HG03135 (cell line): ENCODE measurements around the gene OXT.
"Not testable (repeated sequence)": the region's sequence is repeated elsewhere in the genome, so short reads cannot be mapped to it uniquely, and the experiment has no call there.

Experiments used
- ATAC-seq: cut with Tn5 transposase; IDR thresholded peaks from one replicate; pipeline ENCODE4 v1.9.1; 2021; ENCODE audit warnings: mild to moderate bottlenecking, moderate library complexity; ENCODE audit not compliant: unreplicated experiment

OXT gene

DNA sequence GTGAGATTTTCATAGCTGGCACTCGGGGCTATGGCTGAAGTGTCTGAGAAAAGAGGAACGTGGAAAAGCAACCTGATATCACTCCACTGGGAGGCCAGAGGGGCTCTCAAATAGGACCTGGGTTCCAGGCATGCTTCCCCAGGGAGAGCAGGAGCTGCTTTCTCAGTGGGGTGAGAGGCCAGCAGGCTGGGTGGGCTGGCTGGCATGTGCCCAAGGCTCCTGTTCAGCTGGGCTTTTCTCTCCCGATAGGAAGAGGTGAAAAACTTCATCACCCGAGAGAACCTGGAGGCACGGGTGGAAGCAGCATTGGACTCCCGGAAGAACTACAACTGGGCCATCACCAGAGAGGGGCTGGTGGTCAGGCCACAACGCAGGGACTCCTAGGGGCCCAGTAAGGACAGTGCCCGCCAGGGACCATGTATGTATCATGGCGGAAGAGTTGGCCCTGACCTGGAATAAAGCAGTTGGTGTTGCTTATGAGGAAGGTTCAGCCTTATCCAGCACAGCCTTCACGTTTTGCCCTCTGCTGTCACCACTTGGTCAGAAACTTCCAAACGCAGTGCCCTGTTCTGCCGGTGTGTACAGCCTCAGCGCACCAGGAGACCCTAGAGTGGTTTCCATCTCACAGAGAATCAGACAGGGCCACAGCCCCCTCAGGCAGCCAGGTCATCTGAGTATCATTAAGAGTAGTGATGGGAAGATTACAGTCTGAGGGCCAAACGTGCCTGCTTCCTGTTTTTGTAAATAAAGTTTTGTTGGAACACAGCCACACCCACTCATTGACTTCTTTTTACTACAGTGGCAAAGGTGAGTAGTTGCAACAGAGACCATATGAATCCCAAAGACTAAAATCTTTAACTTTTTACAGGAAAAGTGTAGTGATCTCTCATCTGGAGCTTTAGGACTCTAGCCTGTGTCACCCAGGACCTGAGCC, 23.7 kb upstream of the OXT start:
- no peak for ATAC-seq

DNA sequence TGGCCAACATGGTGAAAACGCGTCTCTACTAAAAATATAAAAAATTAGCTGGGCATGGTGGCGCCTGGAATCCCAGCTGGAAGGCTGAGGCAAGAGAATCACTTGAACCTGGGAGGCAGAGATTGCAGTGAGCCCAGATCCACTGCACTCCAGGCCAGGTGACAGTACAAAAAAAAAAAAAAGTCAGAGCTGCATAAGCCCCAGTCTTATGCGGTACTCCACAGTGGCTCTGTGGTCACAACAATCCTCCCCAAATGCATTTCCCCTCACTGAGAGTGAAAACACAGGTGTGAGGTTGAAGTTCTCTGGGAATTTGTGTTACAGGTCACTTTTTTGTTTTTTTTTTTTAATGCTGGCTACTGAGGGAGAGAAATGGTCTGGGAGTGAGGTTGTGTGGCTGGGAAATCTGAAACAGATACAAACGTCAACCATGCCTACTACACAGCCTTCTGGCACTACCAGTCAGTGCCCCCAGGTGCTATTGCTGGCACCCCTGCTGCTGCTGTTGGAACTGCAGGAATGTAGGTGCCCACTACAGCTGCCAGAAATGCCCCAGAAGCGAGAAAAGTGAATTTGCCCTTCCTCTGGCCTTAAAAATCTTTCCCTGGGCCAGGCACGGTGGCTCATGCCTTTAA, 19.9 kb upstream of the OXT start:
- ATAC-seq = no peak

DNA sequence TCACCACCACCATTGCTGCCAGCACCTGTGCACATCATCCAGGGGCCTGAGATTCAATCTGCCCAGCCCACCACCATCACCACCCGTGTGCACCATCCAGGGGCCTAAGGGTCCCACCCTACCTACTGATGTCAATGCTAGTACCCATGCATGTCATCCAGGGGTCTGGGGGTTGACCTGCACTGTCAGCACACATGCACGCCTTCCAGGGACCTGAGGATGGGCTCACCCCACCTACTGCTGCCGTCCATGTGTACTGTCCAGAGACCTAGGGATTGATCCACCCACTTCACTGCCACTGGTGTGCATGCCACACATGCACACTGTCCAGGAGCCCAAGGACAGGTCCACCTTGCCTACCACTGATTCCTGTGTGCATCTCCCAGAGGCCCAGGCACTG, 11.9 kb upstream of the OXT start:
- no peak for ATAC-seq

DNA sequence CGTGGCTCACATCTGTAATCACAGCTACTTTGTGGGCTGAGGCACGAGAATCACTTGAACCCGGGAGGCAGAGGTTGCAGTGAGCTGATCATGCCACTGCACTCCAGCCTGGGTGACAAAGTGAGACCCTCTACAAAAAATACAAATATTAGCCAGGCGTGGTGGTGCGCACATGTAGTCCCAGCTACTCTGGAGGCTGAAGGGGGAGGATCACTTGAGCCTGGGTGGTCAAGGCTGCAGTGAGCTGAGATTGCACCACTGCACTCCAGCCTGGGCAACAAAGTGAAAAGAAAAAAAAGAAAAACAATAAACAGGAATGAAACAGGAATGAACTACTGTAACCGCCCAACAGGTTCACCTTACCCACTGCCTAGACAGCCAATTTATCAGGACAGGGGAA, 7.3 kb upstream of the OXT start:
- ATAC-seq = not testable (repeated sequence)

DNA sequence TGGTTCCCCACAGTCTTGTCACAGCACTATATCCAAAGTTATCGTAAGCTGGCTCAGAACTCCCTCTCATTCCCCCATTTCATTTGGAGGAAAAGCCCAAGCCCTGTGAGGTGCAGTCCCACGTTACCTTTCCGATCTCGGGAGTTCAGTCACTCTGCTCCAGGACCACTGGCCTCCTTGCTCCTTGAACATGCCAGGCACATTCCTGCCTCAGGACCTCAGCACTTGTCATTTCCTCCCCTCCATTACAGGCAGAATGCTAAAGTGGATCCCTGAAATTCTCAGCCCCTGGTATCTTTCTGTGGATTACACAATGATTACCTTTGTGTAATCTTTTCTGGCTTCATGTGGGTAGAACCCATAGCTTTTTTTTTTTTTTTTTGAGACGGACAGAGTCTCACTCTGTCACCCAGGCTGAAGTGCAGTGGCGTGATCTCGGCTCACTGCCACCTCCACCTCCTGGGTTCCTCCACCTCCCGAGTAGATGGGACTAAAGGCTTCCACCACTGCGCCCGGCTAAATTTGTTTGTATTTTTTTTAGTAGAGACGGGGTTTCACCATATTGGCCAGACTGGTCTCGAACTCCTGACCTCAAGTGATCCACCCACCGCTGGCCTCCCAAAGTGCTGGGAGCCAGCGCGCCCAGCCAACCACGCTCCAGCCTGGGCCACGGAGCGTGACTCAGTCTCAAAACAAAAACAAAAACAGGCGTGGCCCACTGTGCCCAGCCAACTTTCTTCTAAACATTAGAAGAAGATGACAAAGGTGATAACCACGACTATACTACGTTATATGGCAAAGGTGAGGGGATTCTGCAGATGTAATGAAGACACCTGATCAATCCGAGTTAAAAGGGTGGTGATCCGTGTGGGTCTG, 4.0 kb upstream of the OXT start:
- no peak for ATAC-seq

DNA sequence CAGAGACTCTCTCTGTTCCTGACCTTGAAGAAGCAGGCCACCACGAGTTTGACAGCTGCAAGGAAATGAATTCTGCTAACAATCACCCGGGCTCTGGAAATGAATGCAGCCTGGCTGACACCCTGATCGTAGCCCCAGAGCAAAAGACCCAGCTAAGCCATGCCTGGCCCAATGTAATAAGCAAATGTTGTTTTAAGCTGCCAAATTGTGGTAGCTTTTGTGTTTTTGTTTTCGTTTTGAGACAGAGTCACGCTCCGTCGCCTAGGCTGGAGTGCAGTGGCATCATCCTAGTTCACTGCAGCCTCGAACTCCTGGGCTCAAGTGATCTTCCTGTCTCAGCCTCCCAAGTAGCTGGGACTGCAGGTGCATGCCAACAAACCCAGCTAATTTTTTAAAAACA, 3.3 kb upstream of the OXT start:
- ATAC-seq = no peak

DNA sequence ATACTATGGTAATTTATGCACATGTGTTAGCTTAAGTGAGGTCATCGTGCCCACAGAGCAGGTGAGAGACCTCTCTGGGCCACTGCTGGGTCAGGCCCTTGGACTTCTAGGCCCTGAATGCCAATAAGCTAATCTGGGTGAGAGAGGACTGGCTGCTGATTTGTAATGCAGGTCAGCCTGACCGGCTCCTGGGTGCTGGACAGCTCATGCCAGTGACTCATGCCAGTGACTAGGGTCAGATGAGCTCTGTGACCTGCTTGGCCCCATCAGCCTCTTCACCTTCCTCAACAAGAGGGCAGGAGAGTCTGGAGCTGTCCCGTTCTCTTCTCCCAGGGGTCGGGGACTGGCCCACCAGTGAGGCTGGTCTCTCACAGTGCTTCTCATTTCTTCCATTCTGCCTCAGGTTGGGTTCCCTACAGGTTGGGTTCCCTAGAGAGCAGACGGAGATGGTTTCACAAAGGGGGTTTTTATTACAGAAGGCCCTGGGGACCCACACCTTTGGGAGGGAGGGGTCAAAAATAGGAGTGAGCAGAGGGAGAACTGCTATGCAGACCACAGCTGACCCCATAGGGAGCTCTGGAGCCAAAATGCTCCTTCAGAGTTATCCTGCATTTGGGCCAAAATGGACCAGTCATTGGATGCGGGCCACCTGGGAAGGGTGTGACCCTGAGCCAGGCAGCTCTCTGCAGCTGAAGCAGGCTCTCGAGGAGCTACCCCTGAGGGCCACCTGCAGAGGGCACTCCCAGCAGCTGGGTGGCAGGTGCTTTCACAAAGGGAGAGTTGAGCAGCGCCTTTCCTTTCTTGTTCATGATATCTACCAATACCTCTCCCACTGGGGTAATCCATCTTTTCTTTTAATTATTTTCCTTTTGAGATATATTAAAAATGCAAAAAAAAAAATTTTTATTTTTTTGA, 2.2 kb upstream of the OXT start:
- ATAC-seq = no peak

DNA sequence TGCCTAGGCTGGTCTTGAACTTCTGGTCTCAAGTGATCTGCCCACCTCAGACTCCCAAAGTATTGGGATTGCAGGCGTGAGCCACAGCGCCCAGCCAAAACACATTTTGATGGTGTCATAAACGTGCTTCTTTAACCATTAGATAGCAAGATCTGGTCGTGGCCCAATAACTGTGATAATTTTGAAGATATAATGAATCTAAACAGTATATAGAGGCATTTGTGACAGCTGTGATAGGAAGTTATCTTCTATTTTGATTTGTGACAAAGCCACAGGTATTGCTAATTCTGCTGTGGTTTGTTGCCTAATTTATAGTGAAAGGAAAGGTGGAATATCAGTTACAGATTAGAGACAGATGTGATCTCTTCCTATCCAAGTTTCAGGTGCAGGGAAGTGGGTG, 695 bp upstream of the OXT start:
- no peak for ATAC-seq

DNA sequence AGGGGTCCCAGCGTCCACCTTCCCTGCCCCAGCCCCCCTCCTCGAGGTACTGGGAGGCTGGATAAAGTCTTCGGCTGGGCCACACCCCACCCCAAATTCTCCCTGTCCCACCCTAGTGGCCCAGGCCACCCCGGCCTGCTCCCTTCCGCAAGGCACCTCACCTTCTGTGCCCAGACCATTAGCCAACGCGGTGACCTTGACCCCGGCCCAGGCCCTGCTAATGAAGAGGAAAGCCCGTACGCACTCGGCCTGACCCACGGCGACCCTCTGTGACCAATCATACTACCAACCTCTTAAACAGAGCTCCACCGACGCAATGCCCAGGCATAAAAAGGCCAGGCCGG, 182 bp upstream of the OXT start:
- ATAC-seq = no peak

DNA sequence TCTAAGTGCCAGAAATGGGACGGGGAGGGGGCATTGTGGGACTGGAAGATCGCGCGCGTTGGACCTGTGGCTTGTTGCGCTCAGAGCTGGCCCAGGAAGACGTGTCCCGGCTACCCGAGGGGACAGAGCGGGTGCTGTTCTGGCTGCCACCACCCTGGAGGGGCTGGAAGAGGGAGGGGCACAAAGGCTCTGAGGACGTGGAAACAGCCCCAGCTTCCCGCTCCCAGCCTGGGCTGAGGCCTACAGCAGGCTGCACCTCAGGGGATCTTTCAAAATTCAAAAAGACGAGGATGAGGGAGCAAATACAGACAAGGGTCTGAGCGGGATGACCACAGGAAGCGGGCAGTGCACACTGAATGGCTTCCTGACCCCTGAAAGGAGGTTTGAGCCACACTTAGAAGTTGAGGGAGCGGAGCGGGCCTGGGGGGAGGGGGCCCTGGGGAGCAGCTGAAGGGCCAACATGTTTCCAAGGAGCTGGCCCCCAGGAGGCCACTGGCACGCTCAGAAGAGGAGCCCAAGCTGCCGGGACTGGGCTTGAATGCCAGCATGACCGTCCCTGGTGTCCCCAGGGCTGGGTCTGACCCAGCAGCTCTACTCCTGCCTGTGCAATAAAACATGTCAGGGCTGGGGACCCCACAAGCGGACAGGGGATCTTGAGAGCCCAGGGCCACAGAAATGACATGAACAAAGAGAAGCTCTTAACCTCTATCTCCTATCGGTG, 1.3 kb downstream of the OXT start:
- ATAC-seq = no peak

DNA sequence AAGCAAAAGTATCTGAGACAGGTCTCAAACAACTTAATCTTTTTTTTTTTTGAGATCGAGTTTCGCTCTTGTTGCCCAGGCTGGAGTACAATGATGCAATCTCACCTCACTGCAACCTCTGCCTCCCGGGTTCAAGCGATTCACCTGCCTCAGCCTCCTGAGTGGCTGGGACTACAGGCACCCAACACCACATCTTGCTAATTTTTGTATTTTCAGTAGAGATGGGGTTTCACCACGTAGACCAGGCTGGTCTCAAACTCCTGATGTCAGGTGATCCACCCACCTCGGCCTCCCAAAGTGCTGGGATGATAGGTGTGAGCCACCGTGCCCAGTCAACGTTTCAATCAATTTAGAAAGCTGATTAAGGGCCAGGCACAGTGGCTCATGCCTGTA, 1.8 kb downstream of the OXT start:
- ATAC-seq = not testable (repeated sequence)

DNA sequence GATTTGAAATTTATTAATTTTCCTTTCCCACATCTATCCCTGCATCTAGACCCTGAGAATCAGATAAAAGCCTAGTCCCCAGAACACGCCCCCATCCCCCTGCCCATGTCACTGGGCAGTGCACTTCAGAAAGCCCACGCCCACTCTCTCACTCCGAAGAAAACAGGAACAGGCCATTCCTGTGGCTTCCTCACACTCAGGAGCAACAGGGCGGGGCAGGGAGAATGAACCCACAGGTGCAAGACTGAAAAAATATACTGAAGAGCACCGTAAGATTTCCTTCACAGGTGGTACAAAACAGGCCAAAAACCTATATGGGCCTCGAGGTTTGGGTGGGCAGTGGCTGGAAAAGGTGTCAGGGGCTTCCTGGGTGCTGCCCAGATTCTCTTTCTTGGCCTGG, 3.4 kb downstream of the OXT start:
- no peak for ATAC-seq

DNA sequence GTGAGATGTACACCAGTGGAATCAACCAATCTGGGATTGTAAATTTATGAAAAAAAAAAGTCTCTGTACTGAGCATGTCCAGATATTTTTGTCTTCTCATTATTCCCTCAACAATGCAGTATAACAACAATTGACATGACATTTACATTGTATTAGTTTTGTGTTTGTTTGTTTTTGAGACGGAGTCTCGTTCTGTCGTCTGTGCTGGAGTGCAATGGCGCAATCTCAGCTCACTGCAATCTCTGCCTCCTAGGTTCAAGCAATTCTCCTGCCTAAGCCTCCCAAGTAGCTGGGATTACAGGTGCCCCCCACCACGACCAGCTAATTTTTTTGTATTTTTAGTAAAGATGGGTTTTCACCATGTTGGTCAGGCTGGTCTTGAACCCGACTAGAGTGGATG, 3.9 kb downstream of the OXT start:
- ATAC-seq = not testable (repeated sequence)

DNA sequence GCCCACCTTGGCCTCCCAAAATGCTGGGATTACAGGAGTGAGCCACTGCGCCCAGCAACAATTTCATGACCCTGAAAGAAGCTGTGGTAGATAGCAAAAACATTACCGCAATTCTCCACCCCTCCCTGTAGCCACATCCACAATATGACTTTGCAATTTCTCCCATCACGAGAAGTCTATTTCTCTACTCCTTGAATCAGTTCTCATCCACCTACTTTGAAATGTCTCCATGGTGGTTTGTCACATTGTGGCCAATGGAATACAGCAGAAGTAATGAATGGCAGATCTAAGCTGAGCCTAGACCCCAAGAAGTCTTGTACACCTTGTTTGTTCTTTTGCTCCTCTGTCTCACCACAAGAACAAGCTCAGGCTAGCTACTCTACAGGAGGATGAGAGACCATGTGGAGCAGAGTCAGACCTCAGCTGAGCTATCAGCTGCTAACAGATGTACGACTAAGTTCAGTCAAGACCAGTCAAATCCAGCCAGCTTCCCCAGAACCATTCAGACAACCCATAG, 6.3 kb downstream of the OXT start:
- ATAC-seq = no peak

DNA sequence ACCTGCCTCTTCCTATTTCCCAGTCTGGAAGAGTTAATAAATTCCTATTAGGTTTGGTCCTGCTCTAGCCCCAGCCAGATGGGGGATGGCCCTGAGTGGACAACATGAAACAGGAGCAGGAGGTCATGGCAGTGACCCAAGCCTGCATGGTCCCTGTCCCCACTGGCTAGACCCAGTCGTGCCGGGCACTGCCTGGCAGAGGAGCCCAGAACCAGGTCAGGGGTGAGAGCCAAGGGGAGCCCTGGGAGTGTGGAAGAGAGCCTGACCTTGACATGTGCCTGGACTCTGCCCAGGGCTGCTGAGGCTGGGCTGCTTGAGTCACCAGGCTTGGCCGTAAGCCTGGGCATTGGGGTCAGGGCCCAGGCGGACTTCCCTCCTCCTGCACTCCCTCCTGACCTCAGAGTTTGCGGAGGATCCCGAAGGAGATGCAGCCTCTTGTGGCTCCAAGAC, 9.5 kb downstream of the OXT start:
- no peak for ATAC-seq

DNA sequence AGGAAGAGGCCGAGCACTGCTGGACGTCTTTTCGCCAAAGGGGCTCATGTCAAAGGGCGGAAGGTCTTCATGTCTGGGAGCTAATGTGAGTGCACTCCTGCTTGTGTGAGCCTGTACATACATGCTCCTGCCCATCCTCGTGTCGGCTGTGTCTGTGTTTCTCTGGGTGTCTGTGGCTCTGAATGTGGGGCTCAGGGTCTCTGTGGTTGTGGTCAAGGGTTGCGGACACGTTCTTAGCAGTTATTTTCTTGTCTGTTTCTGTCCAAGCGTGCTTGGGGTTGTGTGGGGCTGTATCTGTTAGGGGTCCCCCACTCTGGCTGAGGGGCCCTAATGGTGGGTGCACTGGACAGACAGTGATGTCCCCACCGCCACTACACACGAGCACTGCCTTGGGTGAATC, 10.2 kb downstream of the OXT start:
- no peak for ATAC-seq

DNA sequence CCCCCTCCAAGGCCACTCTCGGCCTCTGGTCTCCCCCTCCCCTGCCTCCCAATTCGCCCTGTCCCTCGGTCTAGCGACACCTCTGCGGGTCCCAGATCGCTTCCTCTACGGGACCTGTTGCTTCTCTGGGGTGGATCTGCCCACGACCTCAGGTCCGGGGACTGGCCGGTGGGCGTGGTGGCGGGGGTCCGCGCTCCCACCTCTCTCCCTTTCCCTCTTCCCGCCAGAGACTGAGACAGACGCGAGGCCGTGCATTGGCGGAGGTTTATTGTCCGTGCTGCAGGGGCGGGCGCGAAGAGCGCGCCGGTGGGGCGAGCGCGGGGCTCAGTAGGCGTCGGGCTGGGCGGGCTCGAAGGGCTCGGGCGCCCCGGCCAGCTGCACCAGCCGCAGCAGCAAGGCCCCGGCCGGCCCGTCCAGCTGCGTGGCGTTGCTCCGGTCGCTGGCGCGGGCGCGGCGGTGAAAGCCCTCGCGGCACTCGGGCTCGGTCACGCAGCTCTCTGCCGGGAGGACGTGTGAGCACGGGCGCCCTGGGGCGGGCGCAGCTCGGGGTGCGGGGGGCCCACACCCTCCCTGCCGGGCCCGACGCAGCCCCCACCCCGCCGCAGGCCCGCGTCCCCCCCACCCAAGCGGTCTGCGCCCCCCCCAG, 11.0 kb downstream of the OXT start:
- ATAC-seq = no peak

DNA sequence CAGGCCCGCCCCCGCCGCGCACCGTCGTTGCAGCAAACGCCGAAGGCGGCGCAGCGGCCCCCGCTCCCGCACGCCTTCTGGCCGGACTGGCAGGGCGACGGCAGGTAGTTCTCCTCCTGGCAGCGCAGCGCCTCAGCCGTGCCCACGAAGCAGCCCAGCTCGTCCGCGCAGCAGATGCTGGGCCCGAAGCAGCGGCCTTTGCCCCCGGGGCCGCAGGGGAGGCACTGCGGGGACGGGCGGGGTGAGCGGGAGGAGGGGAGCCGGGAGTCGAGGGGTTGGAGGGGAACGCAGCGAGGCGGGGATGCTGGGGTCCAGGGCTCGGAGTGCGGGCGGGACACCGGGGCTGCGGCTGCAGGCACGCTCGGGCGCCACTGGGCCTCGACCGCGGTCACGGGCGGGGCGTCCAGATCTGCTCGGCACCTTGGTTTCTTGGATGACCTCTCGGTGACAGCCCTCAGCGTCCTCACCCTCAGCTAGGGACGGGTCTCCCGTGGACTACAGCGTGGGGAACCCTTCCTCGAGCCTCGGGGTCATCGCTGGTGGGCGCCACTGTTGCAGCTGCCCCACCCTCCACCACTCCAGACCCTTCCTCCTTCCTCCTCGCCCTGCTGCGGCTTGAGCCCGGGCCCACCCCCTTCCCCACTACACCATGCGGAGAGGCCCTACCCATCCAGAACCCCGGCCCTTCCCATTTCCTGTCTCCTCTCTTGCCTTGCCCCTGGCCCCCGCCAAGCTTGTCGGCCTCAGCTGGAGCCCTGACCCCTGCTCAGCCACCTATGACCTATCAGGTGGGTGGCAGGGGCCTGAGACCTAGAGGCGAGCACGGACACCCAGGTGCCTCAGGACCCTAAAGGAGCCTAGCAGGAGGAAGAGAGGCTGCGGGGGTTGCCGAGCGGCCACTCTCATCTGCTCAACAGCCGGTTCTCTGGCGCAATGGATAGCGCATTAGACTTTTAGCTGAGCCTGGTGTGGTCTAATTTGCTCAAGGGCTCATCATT, 11.8 kb downstream of the OXT start:
- ATAC-seq = no peak
